Activated CD4-positive, alpha-beta T cell treated with anti-CD3 and anti-CD28 coated beads, Interleukin-2, amount 10 ng/mL, durations not matched to agents 24 days and 14 days (primary cell): ENCODE results near the gene RPS8. TPM values are rescaled to one million over a fixed set of nuclear protein-coding genes. Genes with fewer than 3 reads are reported as not detected.
A peak's percentile ranks its signal among the peaks of the same experiment; 100 is the strongest.

Experiments used
- DNase-seq: peaks from one replicate; pipeline ENCODE4 v3.0.0; 2022
- H3K27ac Mint-ChIP-seq: one replicate; pipeline ENCODE4 v1.8.0; 2022; ENCODE audit warnings: mild to moderate bottlenecking, mixed read lengths
- H3K27me3 Mint-ChIP-seq: one replicate; pipeline ENCODE4 v1.8.0; 2022; ENCODE audit warnings: mixed read lengths
- H3K36me3 Mint-ChIP-seq: one replicate; pipeline ENCODE4 v1.8.0; 2022; ENCODE audit warnings: low read depth, mild to moderate bottlenecking, mixed read lengths
- H3K4me1 Mint-ChIP-seq: one replicate; pipeline ENCODE4 v1.8.0; 2021; ENCODE audit warnings: mixed read lengths
- H3K4me3 Mint-ChIP-seq: one replicate; pipeline ENCODE4 v1.8.0; 2022; ENCODE audit warnings: mild to moderate bottlenecking, moderate library complexity, mixed read lengths
- H3K9me3 Mint-ChIP-seq: one replicate; pipeline ENCODE4 v1.8.0; 2021; ENCODE audit warnings: mixed read lengths
- intact Hi-C: fragments of 100-400 bp; cut with micrococcal nuclease; formaldehyde crosslinking; loops from one replicate; pipeline ENCODE4 v1.15.1; 2023
- total RNA-seq: library from RNA; stranded (reverse); gene quantifications from 2 replicates; pipeline ENCODE4 v1.2.3, GENCODE V29; 2022

The RPS8 gene
- total RNA-seq, 1 donor from 2014 or later = 2,377 TPM

GRCh38 chr1:44802306-44803061, 27.1 kb downstream of the RPS8 start:
- peaks cover 60% of the 10 kb centered on the region for H3K36me3 Mint-ChIP-seq
- peaks cover 52% of the 10 kb centered on the region for H3K4me1 Mint-ChIP-seq
- peak; percentile 69 for DNase-seq
- no peaks in the 10 kb centered on the region for H3K9me3 Mint-ChIP-seq
- H3K27ac Mint-ChIP-seq = peak overlapping the region; percentile 89
- H3K27me3 Mint-ChIP-seq = no peaks in the 10 kb centered on the region
- intact Hi-C loops = loop anchor here (5.0 to 10.0 kb wide), 3 partner anchors 500 to 782 kb away; partner anchors contain the start of genes NASP and TESK2
- peak overlapping the region; percentile 96 for H3K4me3 Mint-ChIP-seq

- Mint-ChIP-seq H3K27me3 (no peaks in the 10 kb centered on the region), H3K4me3 (peak overlapping the region; percentile 96), H3K27ac (peak overlapping the region; percentile 49), H3K36me3 (peaks cover 64% of the 10 kb centered on the region), H3K4me1 (peaks cover 56% of the 10 kb centered on the region), H3K9me3 (no peaks in the 10 kb centered on the region)
- no peak for DNase-seq
- intact Hi-C loops = loop anchor here (5.0 to 10.0 kb wide), 3 partner anchors 499 to 782 kb away; partner anchors contain the start of genes NASP and TESK2
Observed at GRCh38 chr1:44803062-44803311, 27.6 kb downstream of the RPS8 start.

- Mint-ChIP-seq H3K4me1 (peaks cover 59% of the 10 kb centered on the region), H3K9me3 (no peaks in the 10 kb centered on the region), H3K4me3 (peak overlapping the region; percentile 96), H3K36me3 (peaks cover 66% of the 10 kb centered on the region), H3K27me3 (no peaks in the 10 kb centered on the region), H3K27ac (peak overlapping the region; percentile 49)
- intact Hi-C loops = loop anchor here (5.0 to 10.0 kb wide), 3 partner anchors 499 to 781 kb away; partner anchors contain the start of genes NASP and TESK2
- peak; percentile 65 for DNase-seq
Observed at GRCh38 chr1:44803312-44804095, 28.2 kb downstream of the RPS8 start.

- intact Hi-C loops = loop anchor here (5.0 to 10.0 kb wide), 3 partner anchors 689 to 997 kb away; partner anchors contain the start of genes MAST2, NASP and TESK2
- Mint-ChIP-seq H3K4me1 (peaks cover 70% of the 10 kb centered on the region), H3K27ac (peak overlapping the region; percentile 49)
Observed at GRCh38 chr1:44805311-44806024, 30.1 kb downstream of the RPS8 start.

GRCh38 chr1:44806025-44806703, 30.8 kb downstream of the RPS8 start:
- Mint-ChIP-seq H3K27me3 (peaks cover 2% of the 10 kb centered on the region), H3K4me3 (peak overlapping the region; percentile 96)
- peak; percentile 69 for DNase-seq

More at GRCh38 chr1:44805311-44806024, 30.1 kb downstream of the RPS8 start:
- DNase-seq = peak; percentile 68
- peaks cover 2% of the 10 kb centered on the region for H3K27me3 Mint-ChIP-seq
- H3K36me3 Mint-ChIP-seq = peaks cover 77% of the 10 kb centered on the region
- peak overlapping the region; percentile 96 for H3K4me3 Mint-ChIP-seq
- no peaks in the 10 kb centered on the region for H3K9me3 Mint-ChIP-seq

GRCh38 chr1:44806704-44807363, 31.5 kb downstream of the RPS8 start, which contains the start of gene DYNLT4:
Gene DYNLT4 (minus strand): TSS chr1:44807351. CDS start chr1:44806668, 683 bp downstream.
- Mint-ChIP-seq H3K4me3 (peak within 1 kb of the TSS; percentile 81), H3K27ac (peak within 1 kb of the TSS; percentile 99), H3K36me3 (peaks cover 79% of the 10 kb centered on the region), H3K4me1 (peaks cover 82% of the 10 kb centered on the region), H3K27me3 (peaks cover 2% of the 10 kb centered on the region), H3K9me3 (no peaks in the 10 kb centered on the region)
- intact Hi-C loops = loop anchor here (1.0 to 10.0 kb wide), 4 partner anchors 12 to 995 kb away; partner anchors contain the start of genes MAST2, NASP and TESK2
- no peak for DNase-seq

More at GRCh38 chr1:44806025-44806703, 30.8 kb downstream of the RPS8 start:
- intact Hi-C loops = loop anchor here (5.0 to 10.0 kb wide), 3 partner anchors 689 to 996 kb away; partner anchors contain the start of genes MAST2, NASP and TESK2
- peak overlapping the region; percentile 99 for H3K27ac Mint-ChIP-seq
- peaks cover 77% of the 10 kb centered on the region for H3K4me1 Mint-ChIP-seq
- H3K9me3 Mint-ChIP-seq = no peaks in the 10 kb centered on the region
- H3K36me3 Mint-ChIP-seq = peaks cover 78% of the 10 kb centered on the region

- Mint-ChIP-seq H3K9me3 (no peaks in the 10 kb centered on the region), H3K4me1 (peaks cover 82% of the 10 kb centered on the region), H3K36me3 (peaks cover 79% of the 10 kb centered on the region), H3K27ac (peak overlapping the region; percentile 99), H3K27me3 (peaks cover 2% of the 10 kb centered on the region), H3K4me3 (peak overlapping the region; percentile 81)
- peak; percentile 96 for DNase-seq
- intact Hi-C loops = loop anchor here (1.0 to 10.0 kb wide), 4 partner anchors 12 to 995 kb away; partner anchors contain the start of genes MAST2, NASP and TESK2
Observed at GRCh38 chr1:44807364-44808062, 32.2 kb downstream of the RPS8 start.

GRCh38 chr1:44808063-44808937, 33.0 kb downstream of the RPS8 start, which contains the start of gene BTBD19:
Gene BTBD19 (plus strand): TSS chr1:44808523. CDS start chr1:44808821, 298 bp downstream.
- DNase-seq = peak; percentile 75
- Mint-ChIP-seq H3K4me1 (peaks cover 75% of the 10 kb centered on the region), H3K4me3 (peak within 1 kb of the TSS; percentile 81), H3K27ac (peak within 1 kb of the TSS; percentile 99), H3K36me3 (peaks cover 74% of the 10 kb centered on the region), H3K27me3 (peaks cover 2% of the 10 kb centered on the region), H3K9me3 (no peaks in the 10 kb centered on the region)
- intact Hi-C loops = loop anchor here (5.0 to 10.0 kb wide), 3 partner anchors 687 to 994 kb away; partner anchors contain the start of genes MAST2, NASP and TESK2

GRCh38 chr1:44808938-44809917, 33.9 kb downstream of the RPS8 start:
- H3K27me3 Mint-ChIP-seq = peaks cover 2% of the 10 kb centered on the region
- H3K9me3 Mint-ChIP-seq = no peaks in the 10 kb centered on the region
- DNase-seq = peak; percentile 96
- intact Hi-C loops = loop anchor here (1.0 to 10.0 kb wide), 5 partner anchors 8 to 993 kb away; partner anchors contain the start of genes MAST2, NASP and TESK2
- H3K36me3 Mint-ChIP-seq = peaks cover 72% of the 10 kb centered on the region
- H3K4me1 Mint-ChIP-seq = peaks cover 77% of the 10 kb centered on the region
- H3K4me3 Mint-ChIP-seq = peak overlapping the region; percentile 81
- H3K27ac Mint-ChIP-seq = peak overlapping the region; percentile 99

GRCh38 chr1:44810101-44810761, 34.9 kb downstream of the RPS8 start:
- H3K9me3 Mint-ChIP-seq = no peaks in the 10 kb centered on the region
- peaks cover 74% of the 10 kb centered on the region for H3K4me1 Mint-ChIP-seq
- DNase-seq = peak; percentile 75
- peak overlapping the region; percentile 99 for H3K27ac Mint-ChIP-seq
- intact Hi-C loops = loop anchor here (5.0 kb wide), 2 partner anchors 33 to 877 kb away; partner anchors contain the start of genes GPBP1L1, RPS8 and TMEM69
- H3K27me3 Mint-ChIP-seq = peaks cover 2% of the 10 kb centered on the region
- H3K4me3 Mint-ChIP-seq = peak overlapping the region; percentile 81
- H3K36me3 Mint-ChIP-seq = peaks cover 68% of the 10 kb centered on the region
